Measurements from ENCODE around the gene HS6ST3.

Gene HS6ST3

DNA sequence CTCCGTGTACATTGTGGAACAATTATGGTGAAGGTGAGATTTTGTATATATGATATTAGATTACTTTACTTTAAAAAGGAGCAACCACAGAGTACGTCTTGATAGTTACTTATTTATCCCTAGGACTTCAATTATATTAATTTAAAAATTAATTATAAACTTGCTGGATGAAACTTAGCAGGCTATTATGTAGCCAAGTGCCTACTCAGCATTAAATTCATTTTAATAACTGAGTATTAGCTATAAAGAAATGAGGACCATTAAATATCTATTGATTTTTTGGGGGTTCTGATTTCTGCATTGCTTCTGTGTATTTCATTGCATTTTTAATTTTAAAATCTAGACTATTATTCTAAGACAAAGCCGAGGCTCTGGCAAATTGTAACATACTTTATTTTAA is 109.4 kb downstream of the HS6ST3 start:
- no peak for DNase-seq (ENCODE audit: low spot score)

DNA sequence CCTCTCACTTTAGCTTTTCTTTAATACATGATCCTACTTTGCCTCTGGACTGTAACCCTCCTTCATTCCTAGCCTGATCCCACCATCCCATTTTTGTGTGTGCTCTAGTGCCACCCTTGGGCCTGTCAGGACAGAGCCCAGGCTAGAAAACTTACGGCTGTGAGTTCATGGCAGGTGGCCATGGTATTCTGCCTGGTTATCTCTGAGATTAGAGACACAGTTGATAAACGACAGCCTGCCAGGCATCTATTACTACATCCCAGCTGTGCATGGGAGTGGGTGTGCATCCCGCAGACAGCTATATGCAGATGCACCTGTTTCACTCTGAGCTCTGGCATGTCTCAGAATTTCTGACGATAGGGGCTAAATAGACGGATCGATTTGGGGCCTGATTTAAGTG is 110.9 kb downstream of the HS6ST3 start:
- no peak for DNase-seq (ENCODE audit: low spot score)

DNA sequence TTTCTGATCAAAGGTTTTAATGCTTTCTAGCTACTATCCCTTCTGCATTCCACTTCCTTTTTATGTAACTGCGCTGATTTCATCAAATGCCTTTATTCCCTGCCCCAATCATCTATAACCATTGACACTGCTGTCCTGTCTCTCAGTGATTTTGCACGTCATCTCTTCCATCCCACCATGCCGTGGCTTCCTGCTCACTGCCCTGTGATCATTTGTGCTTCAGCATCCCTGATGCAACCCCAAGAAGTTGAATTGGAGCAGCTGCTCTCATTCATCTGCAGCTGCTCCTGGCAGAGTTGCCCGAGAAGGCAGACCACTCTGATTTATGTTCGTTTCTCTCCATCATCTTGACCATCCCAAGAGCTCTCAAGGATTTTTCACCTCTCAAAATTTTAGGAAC is 112.4 kb downstream of the HS6ST3 start:
- no peak for DNase-seq (ENCODE audit: low spot score)

GRCh38 chr13:96203471-96203870 is 113.6 kb downstream of the HS6ST3 start:
- DNase-seq (ENCODE audit: low spot score), result no peak

- no peak for DNase-seq (ENCODE audit: low spot score)
These were observed 125.0 kb downstream of the HS6ST3 start for GRCh38 chr13:96214824-96215445.

DNA sequence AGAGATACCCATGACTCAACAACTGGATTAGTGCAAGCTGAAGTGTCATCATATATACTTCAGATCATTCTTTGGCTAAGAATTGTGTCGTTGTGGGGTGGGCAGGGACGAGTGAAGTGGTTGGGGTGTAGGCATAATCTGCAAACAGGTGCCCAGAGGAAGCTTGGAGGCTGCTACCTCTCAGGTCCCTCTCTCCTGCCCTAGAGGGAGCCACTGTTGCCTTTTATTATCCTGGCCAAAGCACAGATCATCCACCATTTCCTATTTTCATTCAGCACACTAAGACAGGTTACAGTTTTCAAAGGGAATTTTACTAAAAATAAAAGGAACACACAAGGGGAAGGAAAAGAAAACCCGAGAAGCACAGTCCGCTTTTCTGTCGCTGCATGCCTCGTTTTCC is 126.6 kb downstream of the HS6ST3 start:
- no peak for DNase-seq (ENCODE audit: low spot score)

GRCh38 chr13:96218475-96218874 is 128.6 kb downstream of the HS6ST3 start:
- DNase-seq (ENCODE audit: low spot score), result no peak

- no peak for DNase-seq (ENCODE audit: low spot score)
These were observed 131.6 kb downstream of the HS6ST3 start for GRCh38 chr13:96221471-96221870.

- no peak for DNase-seq (ENCODE audit: low spot score)
These were observed 133.3 kb downstream of the HS6ST3 start for GRCh38 chr13:96223231-96223630.

- peak; percentile 24 for DNase-seq (ENCODE audit: low spot score)
These were observed 139.4 kb downstream of the HS6ST3 start for GRCh38 chr13:96229356-96229755.

GRCh38 chr13:96238241-96238640 is 148.3 kb downstream of the HS6ST3 start:
- no peak for DNase-seq (ENCODE audit: low spot score)

DNA sequence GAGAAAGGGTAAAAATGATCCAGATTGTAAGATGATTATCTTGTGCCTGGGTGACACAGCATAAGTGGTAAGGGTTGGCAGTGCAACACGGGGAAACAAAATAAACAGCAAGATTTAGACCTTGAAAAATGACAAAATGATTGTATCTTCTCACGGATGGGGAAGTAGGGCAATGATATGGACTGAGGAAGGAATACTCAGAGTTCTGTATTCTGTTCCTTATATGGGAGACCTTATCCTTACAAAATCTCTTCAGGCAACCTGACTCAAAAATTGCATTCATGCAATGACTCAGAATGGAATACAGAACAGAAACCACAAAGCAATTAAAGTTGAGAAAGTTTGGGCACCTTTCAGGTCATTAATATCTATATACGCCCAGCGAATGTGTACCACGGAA is 149.0 kb downstream of the HS6ST3 start:
- DNase-seq (ENCODE audit: low spot score), result no peak

DNA sequence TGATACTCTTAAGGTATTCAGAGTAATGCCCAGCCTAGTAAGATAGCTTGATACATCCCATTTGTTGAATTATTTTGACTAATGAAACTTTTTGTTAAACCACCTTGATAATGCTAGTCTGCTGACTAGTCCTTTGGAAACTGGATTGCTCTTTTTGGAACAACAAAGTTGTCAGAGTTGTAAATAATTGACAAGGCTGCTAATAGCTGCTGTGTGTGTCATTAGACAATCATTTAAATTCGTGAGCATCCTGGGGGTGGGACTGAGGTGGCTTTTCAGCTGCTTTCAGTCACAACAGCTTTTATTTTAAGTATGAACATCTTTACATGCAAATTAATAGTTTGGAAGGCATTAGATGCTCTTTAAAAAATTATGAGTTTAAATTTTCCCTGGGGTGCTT is 153.5 kb downstream of the HS6ST3 start:
- DNase-seq (ENCODE audit: low spot score), result no peak

- no peak for DNase-seq (ENCODE audit: low spot score)
These were observed 158.2 kb downstream of the HS6ST3 start for GRCh38 chr13:96248103-96248502.

- no peak for DNase-seq (ENCODE audit: low spot score)
These were observed 159.1 kb downstream of the HS6ST3 start for GRCh38 chr13:96248996-96249395.

DNA sequence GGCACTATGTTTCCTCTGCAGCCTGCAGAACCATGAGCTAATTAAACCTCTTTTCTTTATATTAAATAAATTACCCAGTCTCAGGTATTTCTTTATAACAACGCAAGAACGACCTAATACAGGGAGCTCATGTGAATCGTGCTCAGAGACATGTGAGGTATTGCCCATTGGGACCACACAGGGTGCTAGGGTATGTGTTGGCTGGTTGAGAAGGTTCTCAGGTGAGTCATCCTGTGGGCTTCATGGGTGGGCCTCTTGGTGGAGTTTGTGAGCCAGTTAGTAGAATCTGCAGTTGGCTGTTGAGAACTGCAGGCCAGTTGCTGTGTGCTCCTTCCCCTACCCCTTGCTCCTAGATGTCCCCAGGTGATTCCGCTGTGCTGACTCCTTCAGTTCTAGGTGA is 163.0 kb downstream of the HS6ST3 start:
- no peak for DNase-seq (ENCODE audit: low spot score)

GRCh38 chr13:96273196-96273595 is 183.3 kb downstream of the HS6ST3 start:
- DNase-seq (ENCODE audit: low spot score), result no peak

- DNase-seq (ENCODE audit: low spot score), result no peak
These were observed 184.1 kb downstream of the HS6ST3 start for GRCh38 chr13:96274046-96274445.

DNA sequence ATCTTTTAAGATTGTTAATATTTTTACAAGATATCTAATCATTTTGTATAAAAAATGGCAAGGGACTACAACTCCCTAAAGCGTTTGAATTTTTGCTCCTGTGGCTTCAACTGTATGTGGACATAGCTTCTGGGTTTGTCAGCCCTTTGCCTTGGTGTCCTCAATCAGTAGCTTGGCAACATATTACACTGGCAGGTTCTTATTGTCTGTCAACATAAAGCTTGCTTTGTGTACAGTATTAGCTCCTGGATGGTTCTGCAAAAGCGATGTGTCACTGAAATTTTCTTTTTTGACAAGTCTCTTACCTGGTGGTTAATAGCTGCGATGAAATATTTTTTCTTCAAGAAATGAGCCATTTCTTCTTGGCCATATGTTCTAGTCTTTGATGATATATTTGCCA is 190.0 kb downstream of the HS6ST3 start:
- no peak for DNase-seq (ENCODE audit: low spot score)

DNA sequence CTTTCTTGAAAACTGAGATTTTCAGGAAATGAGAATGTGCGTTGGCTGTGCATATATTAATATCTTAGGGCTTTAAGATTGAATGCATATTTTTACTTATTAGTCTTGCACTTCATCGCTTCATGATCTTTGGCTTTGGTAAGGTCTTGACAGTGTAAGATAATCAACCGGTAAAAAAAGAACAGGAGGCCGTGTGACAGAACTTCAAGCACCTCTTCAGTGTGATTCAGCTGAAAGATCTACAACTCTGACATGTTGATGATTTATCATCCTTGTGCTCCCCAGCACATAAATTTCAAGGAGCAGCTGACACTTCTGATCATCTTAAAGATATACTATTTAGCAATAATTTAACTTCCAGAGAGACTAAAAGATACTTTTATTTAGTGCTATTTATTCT is 195.1 kb downstream of the HS6ST3 start:
- no peak for DNase-seq (ENCODE audit: low spot score)

- DNase-seq (ENCODE audit: low spot score), result no peak
These were observed 195.8 kb downstream of the HS6ST3 start for GRCh38 chr13:96285729-96286128.

- no peak for DNase-seq (ENCODE audit: low spot score)
These were observed 205.3 kb downstream of the HS6ST3 start for GRCh38 chr13:96294930-96295881.

- DNase-seq (ENCODE audit: low spot score), result no peak
These were observed 207.5 kb downstream of the HS6ST3 start for GRCh38 chr13:96297360-96297759.

GRCh38 chr13:96299235-96299634 is 209.3 kb downstream of the HS6ST3 start:
- no peak for DNase-seq (ENCODE audit: low spot score)
